Non-pigmented ciliary epithelial cell (primary cell): ENCODE measurements around the gene GABRR2.

ENCODE experiments used
- DNase-seq: peaks from one replicate; pipeline ENCODE4 v3.0.0-alpha.2; 2010; ENCODE audit warnings: low read depth

GABRR2 gene

GRCh38 chr6:89315249-89315885, at the start of gene GABRR2:
Gene GABRR2 (minus strand): TSS chr6:89315299. CDS start chr6:89315165, 134 bp downstream.
- no peak for DNase-seq

- no peak for DNase-seq
Measured at GRCh38 chr6:89364586-89364985, 49.5 kb upstream of the GABRR2 start.

- no peak for DNase-seq
Measured at GRCh38 chr6:89361171-89361570, 46.1 kb upstream of the GABRR2 start.

GRCh38 chr6:89360415-89360999, 45.4 kb upstream of the GABRR2 start:
- no peak for DNase-seq

- DNase-seq = no peak
Measured at GRCh38 chr6:89359561-89359960, 44.5 kb upstream of the GABRR2 start.

- DNase-seq = no peak
Measured at GRCh38 chr6:89357390-89357789, 42.3 kb upstream of the GABRR2 start.

GRCh38 chr6:89356642-89357170, 41.6 kb upstream of the GABRR2 start:
- no peak for DNase-seq

GRCh38 chr6:89355511-89356194, 40.6 kb upstream of the GABRR2 start:
- DNase-seq = no peak

GRCh38 chr6:89353702-89354392, 38.7 kb upstream of the GABRR2 start:
- no peak for DNase-seq

GRCh38 chr6:89353118-89353556, 38.0 kb upstream of the GABRR2 start:
- DNase-seq = no peak

- no peak for DNase-seq
Measured at GRCh38 chr6:89352278-89353117, 37.4 kb upstream of the GABRR2 start, which contains the start of gene UBE2J1. Gene UBE2J1 (minus strand): TSS chr6:89352722. CDS start chr6:89352569, 153 bp downstream.

GRCh38 chr6:89351671-89352277, 36.7 kb upstream of the GABRR2 start:
- DNase-seq = no peak

GRCh38 chr6:89350281-89350966, 35.3 kb upstream of the GABRR2 start:
- DNase-seq = no peak

- no peak for DNase-seq
Measured at GRCh38 chr6:89348372-89348771, 33.3 kb upstream of the GABRR2 start.

- DNase-seq = no peak
Measured at GRCh38 chr6:89347825-89348224, 32.7 kb upstream of the GABRR2 start.

- no peak for DNase-seq
Measured at GRCh38 chr6:89346433-89346832, 31.3 kb upstream of the GABRR2 start.

GRCh38 chr6:89339565-89339964, 24.5 kb upstream of the GABRR2 start:
- no peak for DNase-seq

GRCh38 chr6:89335164-89335563, 20.1 kb upstream of the GABRR2 start:
- DNase-seq = no peak

GRCh38 chr6:89330910-89331309, 15.8 kb upstream of the GABRR2 start:
- no peak for DNase-seq

- no peak for DNase-seq
Measured at GRCh38 chr6:89328976-89329375, 13.9 kb upstream of the GABRR2 start.
